H9 (cell line): Measurements from ENCODE around the gene KCNQ2. TPM values are rescaled to one million over a fixed set of nuclear protein-coding genes. Genes with fewer than 3 reads are reported as not detected.

ENCODE experiments used
- DNase-seq: peaks from one replicate; pipeline ENCODE4 v3.0.0-alpha.2; 2017
- H2AFZ ChIP-seq: one replicate; pipeline ENCODE4 v1.6.1; 2013; ENCODE audit warnings: mild to moderate bottlenecking, low read length, control low read depth, moderate library complexity
- H2AK5ac ChIP-seq: 2 replicates; pipeline ENCODE4 v1.6.1; 2013; ENCODE audit warnings: low read length, control low read depth, mixed read lengths; ENCODE audit not compliant: insufficient read length
- H2BK120ac ChIP-seq: one replicate; pipeline ENCODE4 v1.6.1; 2013; ENCODE audit warnings: low read depth, mild to moderate bottlenecking, low read length, control low read depth, inconsistent platforms; ENCODE audit not compliant: poor library complexity, severe bottlenecking
- H2BK12ac ChIP-seq: 2 replicates; pipeline ENCODE4 v1.6.1; 2013; ENCODE audit warnings: low read length, control low read depth, mixed read lengths, low read depth; ENCODE audit not compliant: insufficient read length
- H2BK15ac ChIP-seq: 2 replicates; pipeline ENCODE4 v1.6.1; 2013; ENCODE audit warnings: low read depth, low read length, control low read depth
- H2BK20ac ChIP-seq: one replicate; pipeline ENCODE4 v1.6.1; 2013; ENCODE audit warnings: low read depth, mild to moderate bottlenecking, low read length, control low read depth, inconsistent platforms; ENCODE audit not compliant: poor library complexity, severe bottlenecking
- H2BK5ac ChIP-seq: 2 replicates; pipeline ENCODE4 v1.6.1; 2013; ENCODE audit warnings: low read length, control low read depth, mixed read lengths; ENCODE audit not compliant: insufficient read length
- H3K14ac ChIP-seq: 2 replicates; pipeline ENCODE4 v1.6.1; 2013; ENCODE audit warnings: low read length, control low read depth; ENCODE audit not compliant: insufficient read depth
- H3K18ac ChIP-seq: 2 replicates; pipeline ENCODE4 v1.6.1; 2013; ENCODE audit warnings: low read depth, mild to moderate bottlenecking, mixed read lengths, low read length, control low read depth; ENCODE audit not compliant: insufficient read length
- H3K23ac ChIP-seq: 2 replicates; pipeline ENCODE4 v1.6.1; 2013; ENCODE audit warnings: low read length, control low read depth, mixed read lengths, low read depth; ENCODE audit not compliant: insufficient read length
- H3K23me2 ChIP-seq: 2 replicates; pipeline ENCODE4 v1.6.1; 2013; ENCODE audit warnings: low read depth, mild to moderate bottlenecking, mixed read lengths, low read length, control low read depth; ENCODE audit not compliant: insufficient read length, poor library complexity, severe bottlenecking
- H3K27ac ChIP-seq: 2 replicates; pipeline ENCODE4 v1.5.1; 2013; ENCODE audit warnings: low read length, control low read depth, mixed read lengths, low read depth; ENCODE audit not compliant: insufficient read length
- H3K27me3 ChIP-seq: 2 replicates; pipeline ENCODE4 v1.6.1; 2013; ENCODE audit warnings: low read length, control low read depth, inconsistent platforms; ENCODE audit not compliant: insufficient read depth
- H3K4ac ChIP-seq: 2 replicates; pipeline ENCODE4 v1.6.1; 2013; ENCODE audit warnings: low read depth, mild to moderate bottlenecking, control low read depth, inconsistent platforms, low read length, moderate library complexity
- H3K4me1 ChIP-seq: 2 replicates; pipeline ENCODE4 v1.6.1; 2013; ENCODE audit warnings: low read length, control low read depth, inconsistent platforms; ENCODE audit not compliant: insufficient read depth
- H3K4me2 ChIP-seq: 2 replicates; pipeline ENCODE4 v1.6.1; 2013; ENCODE audit warnings: low read length, control low read depth, mixed read lengths; ENCODE audit not compliant: insufficient read length, insufficient read depth
- H3K56ac ChIP-seq: 2 replicates; pipeline ENCODE4 v1.6.1; 2013; ENCODE audit warnings: low read depth, mild to moderate bottlenecking, mixed read lengths, low read length, control low read depth; ENCODE audit not compliant: insufficient read length
- H3K79me1 ChIP-seq: 2 replicates; pipeline ENCODE4 v1.6.1; 2013; ENCODE audit warnings: low read depth, mild to moderate bottlenecking, moderate library complexity, low read length, control low read depth, inconsistent platforms; ENCODE audit not compliant: insufficient read depth, poor library complexity, severe bottlenecking
- H3K79me2 ChIP-seq: 2 replicates; pipeline ENCODE4 v1.6.1; 2013; ENCODE audit warnings: low read length, control low read depth, inconsistent platforms; ENCODE audit not compliant: insufficient read depth
- H3K9ac ChIP-seq: 2 replicates; pipeline ENCODE4 v1.6.1; 2013; ENCODE audit warnings: low read length, control low read depth, mixed read lengths; ENCODE audit not compliant: insufficient read length; ENCODE audit errors: extremely low read depth
- H3K9me3 ChIP-seq: one replicate; pipeline ENCODE4 v1.6.1; 2013; ENCODE audit warnings: low read depth, low read length, inconsistent platforms; ENCODE audit not compliant: control insufficient read depth
- H3T11ph ChIP-seq: one replicate; pipeline ENCODE4 v1.6.1; 2013; ENCODE audit warnings: mild to moderate bottlenecking, low read length, control low read depth, inconsistent platforms
- H4K20me1 ChIP-seq: one replicate; pipeline ENCODE4 v1.6.1; 2013; ENCODE audit not compliant: control insufficient read depth, insufficient read length, insufficient read depth
- H4K5ac ChIP-seq: 2 replicates; pipeline ENCODE4 v1.6.1; 2013; ENCODE audit warnings: low read depth, mild to moderate bottlenecking, mixed read lengths, low read length, control low read depth; ENCODE audit not compliant: insufficient read length
- H4K8ac ChIP-seq: replicated peaks from 2 replicates; pipeline ENCODE4 v1.6.1; 2013; ENCODE audit warnings: low read length, control low read depth, mixed read lengths, low read depth; ENCODE audit not compliant: insufficient read length
- H4K91ac ChIP-seq: 2 replicates; pipeline ENCODE4 v1.6.1; 2013; ENCODE audit warnings: low read depth, mild to moderate bottlenecking, moderate library complexity, mixed read lengths, low read length, control low read depth; ENCODE audit not compliant: insufficient read length
- H3K27ac Mint-ChIP-seq, 3 experiments: 2 replicates in 2 of 3; 3 replicates in 1 of 3; pipeline ENCODE4 v1.8.0; 2020 to 2021; ENCODE audit warnings: mixed read lengths in 3 of 3, mild to moderate bottlenecking in 1 of 3, moderate library complexity in 1 of 3
- H3K27me3 Mint-ChIP-seq: 2 replicates; pipeline ENCODE4 v1.8.0; 2021; ENCODE audit warnings: low read depth, mild to moderate bottlenecking, moderate library complexity, mixed read lengths
- H3K36me3 Mint-ChIP-seq, 3 experiments: 2 replicates in 2 of 3; 3 replicates in 1 of 3; pipeline ENCODE4 v1.8.0; 2020 to 2021; ENCODE audit warnings: low read depth in 3 of 3, mixed read lengths in 3 of 3; ENCODE audit not compliant: insufficient read depth in 1 of 3
- H3K4me1 Mint-ChIP-seq, 2 experiments: 2 replicates each; pipeline ENCODE4 v1.8.0; 2020; ENCODE audit warnings: mixed read lengths in 2 of 2
- H3K4me3 Mint-ChIP-seq, 2 experiments: 2 replicates in 1 of 2; 3 replicates in 1 of 2; pipeline ENCODE4 v1.8.0; 2020 to 2021; ENCODE audit warnings: mild to moderate bottlenecking in 2 of 2, mixed read lengths in 2 of 2, moderate library complexity in 1 of 2
- H3K9me3 Mint-ChIP-seq, 2 experiments: 2 replicates in 1 of 2; 3 replicates in 1 of 2; pipeline ENCODE4 v1.8.0; 2020; ENCODE audit warnings: mild to moderate bottlenecking in 2 of 2, mixed read lengths in 2 of 2, moderate library complexity in 1 of 2
- CTCF ChIP-seq: fragments of 200-600 bp; sonication (generic); conservative IDR thresholded peaks from 3 replicates; pipeline ENCODE4 v1.8.0; 2021; ENCODE audit warnings: antibody characterized with exemption, mild to moderate bottlenecking
- WGBS: extraction: QIAGEN DNeasy Blood & Tissue Kit; methylation state at CpG from one replicate; pipeline ENCODE4 v1.1.7; 2013; ENCODE audit warnings: missing lambda C conversion rate, low lambda C conversion rate, mixed read lengths; ENCODE audit not compliant: insufficient read length; ENCODE audit errors: extremely low coverage; 5-methylcytosine and 5-hydroxymethylcytosine counted together
- total RNA-seq: library from RNA; stranded (reverse); gene quantifications from 2 replicates; pipeline ENCODE4 v1.2.1, GENCODE V29; 2021

KCNQ2 gene
- total RNA-seq, 1 experiment from 2014 or later, result 69.2 TPM

- Histone ChIP-seq H3K4ac (no peak overlapping the region), H3K14ac (no peak overlapping the region), H3K27ac (no peak overlapping the region), H4K20me1 (no peaks in the 10 kb centered on the region), H2AFZ (no peak overlapping the region), H3K79me2 (no peaks in the 10 kb centered on the region), H3K27me3 (no peaks in the 10 kb centered on the region), H4K5ac (no peak overlapping the region), H3T11ph (no peak overlapping the region), H3K56ac (no peak overlapping the region), H2BK120ac (no peak overlapping the region), H2BK20ac (no peak overlapping the region), H3K79me1 (no peaks in the 10 kb centered on the region), H3K9ac (no peak overlapping the region), H3K23ac (no peak overlapping the region), H3K4me2 (no peak overlapping the region), H3K18ac (no peak overlapping the region), H2BK12ac (no peak overlapping the region), H2BK15ac (no peak overlapping the region), H3K23me2 (no peaks in the 10 kb centered on the region), H4K91ac (no peak overlapping the region), H3K4me1 (peaks cover 4% of the 10 kb centered on the region; the same call in 1 of the 2 replicates), H3K9me3 (no peaks in the 10 kb centered on the region), H2AK5ac (no peak overlapping the region), H2BK5ac (no peak overlapping the region), H4K8ac (no peak overlapping the region)
- peaks cover 12 to 34% of the 10 kb centered on the region in 2 experiments for H3K4me1 Mint-ChIP-seq
- no peaks in the 10 kb centered on the region for H3K36me3 Mint-ChIP-seq
- no CpG with 5 or more reads among the region's 15 CpGs for WGBS
- peaks cover 0 to 5% of the 10 kb centered on the region in 2 experiments; a peak in 1 of 5 replicates for H3K9me3 Mint-ChIP-seq
- no peak overlapping the region for H3K27ac Mint-ChIP-seq
- TF ChIP-seq CTCF, result no peak
- no peak for DNase-seq
- no peak overlapping the region for H3K4me3 Mint-ChIP-seq
- peaks cover 2% of the 10 kb centered on the region for H3K27me3 Mint-ChIP-seq
These were observed 94.5 kb downstream of the KCNQ2 start for GRCh38 chr20:63377951-63378381.
